HG02840 (cell line): ENCODE data around the gene CASKIN1.

ENCODE experiments used
- ATAC-seq: cut with Tn5 transposase; IDR thresholded peaks from one replicate; pipeline ENCODE4 v1.9.1; 2021; ENCODE audit warnings: mild to moderate bottlenecking, moderate library complexity, moderate number of reproducible peaks; ENCODE audit not compliant: unreplicated experiment, low FRiP score

The CASKIN1 gene

GRCh38 chr16:2179576-2179975 lies 16.8 kb downstream of the CASKIN1 start:
- no peak for ATAC-seq

DNA sequence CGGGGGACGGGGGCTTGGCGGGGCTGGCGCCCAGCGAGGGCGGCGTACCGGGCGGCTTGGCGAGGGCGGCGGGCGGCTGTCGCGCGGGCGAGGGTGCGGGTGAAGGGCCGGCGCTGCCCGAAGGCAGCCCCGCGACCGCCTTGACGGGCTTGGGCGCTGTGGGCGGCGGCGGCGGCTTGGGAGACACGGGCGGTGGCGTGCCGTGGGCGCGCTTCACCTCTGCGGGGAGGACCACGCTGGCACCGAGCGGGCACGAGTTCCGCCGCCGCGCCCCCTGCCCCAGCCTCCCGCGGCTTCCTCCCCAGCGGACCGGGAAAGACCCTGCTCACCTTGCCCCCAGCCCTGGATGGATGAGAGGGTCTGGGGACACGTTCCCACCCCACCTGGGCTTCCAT lies 17.3 kb downstream of the CASKIN1 start:
- no peak for ATAC-seq

DNA sequence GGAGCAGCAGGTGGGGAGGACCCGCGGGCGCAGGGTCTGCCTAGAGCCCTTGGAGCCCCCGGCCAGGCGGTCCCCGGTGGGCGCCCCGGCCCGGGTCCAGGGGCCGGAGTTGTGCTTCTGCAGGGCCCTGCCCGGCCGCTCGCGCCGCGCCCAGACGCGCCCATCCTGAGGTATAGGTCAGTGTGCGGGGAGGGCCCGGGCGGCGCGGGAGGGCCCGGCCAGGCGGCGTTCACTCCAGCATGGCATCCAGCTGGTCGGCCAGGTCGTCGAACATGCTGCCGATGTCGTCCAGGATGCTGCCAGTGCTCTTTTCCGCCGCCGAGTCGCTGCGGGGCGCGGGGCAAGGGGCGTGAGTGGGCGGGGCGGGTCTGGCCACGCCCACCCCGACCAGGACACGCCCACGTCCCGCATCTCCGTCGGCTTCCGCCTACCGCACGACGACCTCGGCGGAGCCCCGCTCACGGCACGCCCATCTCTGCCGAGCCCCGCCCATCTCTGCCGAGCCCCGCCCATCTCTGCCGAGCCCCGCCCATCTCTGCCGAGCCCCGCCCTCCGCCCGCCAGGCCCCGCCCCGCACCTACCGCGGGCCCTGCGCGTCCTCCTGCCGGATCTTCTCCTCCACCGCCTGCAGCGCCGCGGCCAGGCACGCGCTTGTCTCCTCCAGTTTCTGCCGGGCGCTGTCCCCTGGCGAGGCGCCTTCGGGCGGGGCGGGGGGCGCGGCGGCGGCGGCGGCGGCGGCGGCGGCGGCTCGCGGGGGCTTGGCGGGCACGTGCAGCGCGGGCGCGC lies 17.9 kb downstream of the CASKIN1 start:
- ATAC-seq, result no peak

DNA sequence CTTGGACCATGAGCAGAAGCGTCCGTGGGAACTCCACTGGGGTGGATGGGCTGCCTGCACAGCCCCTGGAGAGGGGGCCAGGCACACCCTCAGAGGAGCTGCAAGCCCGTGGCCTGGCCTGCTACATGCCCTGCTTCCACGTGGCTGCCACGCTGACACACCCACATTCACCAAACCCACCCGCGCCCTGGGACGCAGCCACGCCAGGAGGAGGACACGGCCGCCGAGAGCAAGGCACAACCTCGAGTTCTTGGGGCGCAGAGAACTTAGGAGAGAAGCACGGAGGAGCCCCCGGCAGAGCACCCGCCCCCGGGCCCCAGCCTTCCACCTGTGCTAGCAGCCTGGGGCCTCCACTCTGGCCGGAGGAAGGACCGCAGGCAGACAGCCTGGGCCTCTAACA lies 18.8 kb downstream of the CASKIN1 start:
- no peak for ATAC-seq

DNA sequence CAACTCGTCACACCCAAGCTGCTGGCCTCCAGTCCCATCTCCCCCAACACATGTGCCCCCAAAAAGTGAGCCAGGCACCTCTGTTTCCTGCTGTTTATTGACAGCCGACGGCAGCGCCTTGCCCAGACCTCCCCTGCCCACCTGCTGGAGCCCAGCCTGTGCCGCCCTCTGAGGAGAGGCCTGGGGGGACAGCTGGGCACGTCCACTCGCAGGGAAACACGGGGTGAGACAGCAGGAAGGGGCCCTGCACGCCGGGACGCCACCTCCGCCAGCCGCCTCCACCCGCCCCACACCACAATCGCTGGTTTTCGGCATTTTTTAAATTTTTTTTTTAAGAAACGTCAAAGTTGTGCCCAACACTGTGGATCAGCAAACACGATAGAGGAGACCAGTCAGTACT lies 19.3 kb downstream of the CASKIN1 start:
- no peak for ATAC-seq

GRCh38 chr16:2176047-2176446 lies 20.4 kb downstream of the CASKIN1 start:
- no peak for ATAC-seq

- ATAC-seq, result no peak
Measured at GRCh38 chr16:2175454-2175853, 21.0 kb downstream of the CASKIN1 start.

DNA sequence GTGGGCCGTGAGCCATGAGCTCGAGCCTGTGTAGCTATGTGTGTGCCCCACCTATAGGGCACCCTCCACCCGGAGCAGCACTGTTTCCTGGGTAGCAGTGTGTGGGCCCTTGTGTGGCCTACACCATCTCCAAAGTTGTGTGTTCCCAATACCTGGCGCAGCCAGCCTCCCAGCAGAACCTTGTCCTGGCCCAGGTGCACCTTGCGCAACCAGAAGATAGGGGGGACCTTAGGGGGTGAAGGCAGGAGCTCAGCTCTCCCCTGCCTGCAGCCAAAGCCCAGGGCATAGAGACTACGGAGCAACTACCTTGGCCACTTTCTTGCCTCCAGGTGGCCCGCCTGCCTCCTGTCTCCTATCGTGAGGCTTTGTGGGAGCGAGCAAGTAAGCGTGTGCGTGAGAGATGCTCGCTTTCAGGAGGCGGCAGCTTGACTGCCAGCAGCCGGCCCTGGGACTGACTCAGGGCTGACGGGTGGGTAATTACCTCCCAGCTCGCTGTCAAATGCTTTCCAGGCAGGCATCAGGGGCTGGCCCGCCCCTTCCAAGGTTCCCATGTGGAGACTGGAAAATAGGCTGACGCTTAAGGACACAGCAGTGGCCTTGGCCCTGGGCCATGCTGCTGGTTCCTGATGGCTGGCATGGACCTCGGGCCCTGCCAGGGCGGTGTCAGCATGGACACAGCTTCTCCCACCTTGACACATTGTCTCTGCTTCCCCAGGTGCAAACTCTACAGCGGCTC lies 21.8 kb downstream of the CASKIN1 start:
- ATAC-seq, result no peak

DNA sequence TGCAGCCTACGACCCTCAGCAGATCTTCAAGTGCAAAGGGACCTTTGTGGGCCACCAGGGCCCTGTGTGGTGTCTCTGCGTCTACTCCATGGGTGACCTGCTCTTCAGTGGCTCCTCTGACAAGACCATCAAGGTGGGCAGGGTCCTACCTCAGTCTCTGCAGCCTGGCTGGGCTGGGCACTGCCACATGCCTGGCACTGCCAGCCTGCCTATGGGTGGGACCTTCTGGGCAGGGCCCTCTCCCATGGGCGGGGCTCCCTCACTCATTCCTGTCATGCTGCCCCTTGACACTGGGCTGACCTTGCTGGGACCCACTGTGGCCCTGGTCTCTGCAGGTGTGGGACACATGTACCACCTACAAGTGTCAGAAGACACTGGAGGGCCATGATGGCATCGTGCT lies 22.5 kb downstream of the CASKIN1 start:
- no peak for ATAC-seq

DNA sequence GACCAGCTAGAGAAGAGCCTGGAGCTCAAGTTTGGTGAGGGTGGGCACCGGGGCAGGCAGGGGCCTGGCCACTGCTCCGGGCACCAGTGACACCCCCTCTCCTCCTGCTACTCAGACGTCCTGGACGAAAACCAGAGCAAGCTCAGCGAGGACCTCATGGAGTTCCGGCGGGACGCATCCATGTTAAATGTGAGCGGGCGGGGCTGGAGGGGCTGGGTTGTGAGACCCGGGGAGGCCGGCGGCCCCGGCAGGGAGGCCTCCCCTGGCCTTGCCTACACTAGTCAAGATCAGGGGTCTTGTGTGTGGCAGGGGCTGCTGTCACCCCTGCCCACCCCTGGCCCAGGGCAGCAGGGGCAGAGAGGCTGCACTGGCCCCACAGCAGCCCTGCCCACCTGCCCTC lies 23.0 kb downstream of the CASKIN1 start:
- no peak for ATAC-seq

DNA sequence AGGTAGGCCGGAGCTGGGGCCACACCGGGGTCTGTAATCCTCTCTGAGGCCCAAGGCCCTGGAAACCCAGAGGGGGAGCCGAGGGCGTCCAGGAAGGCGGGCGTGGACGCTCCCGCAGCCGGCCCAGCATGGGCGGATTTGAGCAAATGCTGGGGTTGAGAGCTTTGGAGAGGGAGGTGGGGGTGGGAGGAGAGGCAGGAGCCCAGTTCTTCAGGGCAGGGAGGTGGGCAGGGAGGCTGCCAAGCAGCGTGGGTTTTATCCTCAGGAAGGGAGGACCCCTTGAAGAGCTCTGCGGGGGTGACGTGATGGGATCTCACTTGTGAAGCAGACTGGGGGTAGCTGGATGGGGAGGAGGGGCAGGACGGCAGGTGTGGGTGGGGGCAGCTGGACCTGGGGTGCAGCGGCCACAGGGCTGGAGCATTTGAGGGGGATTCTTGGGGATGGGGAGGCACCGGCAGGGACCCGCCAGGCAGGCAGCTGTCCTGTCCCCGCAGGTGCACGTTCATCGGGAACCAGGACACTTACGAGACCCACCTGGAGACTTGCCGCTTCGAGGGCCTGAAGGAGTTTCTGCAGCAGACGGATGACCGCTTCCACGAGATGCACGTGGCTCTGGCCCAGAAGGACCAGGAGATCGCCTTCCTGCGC lies 23.6 kb downstream of the CASKIN1 start:
- ATAC-seq, result no peak

- ATAC-seq, result no peak
Measured at GRCh38 chr16:2171601-2172178, 24.7 kb downstream of the CASKIN1 start.

DNA sequence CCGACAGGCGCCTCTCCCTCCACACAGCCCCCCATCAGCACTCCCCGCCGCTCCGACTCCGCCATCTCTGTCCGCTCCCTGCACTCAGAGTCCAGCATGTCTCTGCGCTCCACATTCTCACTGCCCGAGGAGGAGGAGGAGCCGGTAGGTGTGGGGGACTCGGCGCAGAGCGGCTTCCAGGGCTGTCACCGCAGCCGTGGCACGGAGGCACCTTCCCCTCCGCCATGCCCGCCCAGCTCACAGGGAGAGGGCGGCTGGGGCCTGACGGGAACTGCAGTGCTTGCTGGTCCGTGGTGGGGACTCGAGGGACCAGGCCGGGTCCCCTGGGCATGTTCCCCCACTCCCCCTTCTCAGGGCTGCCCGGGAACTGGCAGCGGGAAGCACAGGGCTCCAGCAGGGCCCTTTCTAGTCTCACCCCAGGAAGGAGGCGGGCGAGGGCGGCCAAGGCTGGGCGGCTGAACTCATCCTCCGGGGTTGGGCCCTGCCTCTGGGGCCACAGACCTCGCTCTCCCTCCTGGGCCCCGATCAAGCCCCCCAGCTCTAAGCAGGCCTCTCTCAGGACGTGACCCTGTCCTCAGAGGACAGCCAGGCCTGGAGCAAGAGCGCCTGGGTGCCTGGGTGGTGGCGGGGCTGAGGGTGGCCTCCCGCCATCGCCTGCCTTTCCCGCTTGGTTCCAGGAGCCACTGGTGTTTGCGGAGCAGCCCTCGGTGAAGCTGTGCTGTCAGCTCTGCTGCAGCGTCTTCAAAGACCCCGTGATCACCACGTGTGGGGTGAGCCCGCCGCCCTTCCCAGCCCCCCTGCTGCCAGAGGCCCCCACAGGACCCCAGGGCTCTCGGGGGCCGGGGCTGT lies 25.6 kb downstream of the CASKIN1 start:
- ATAC-seq, result no peak

GRCh38 chr16:2170080-2170479 lies 26.3 kb downstream of the CASKIN1 start:
- ATAC-seq, result no peak

DNA sequence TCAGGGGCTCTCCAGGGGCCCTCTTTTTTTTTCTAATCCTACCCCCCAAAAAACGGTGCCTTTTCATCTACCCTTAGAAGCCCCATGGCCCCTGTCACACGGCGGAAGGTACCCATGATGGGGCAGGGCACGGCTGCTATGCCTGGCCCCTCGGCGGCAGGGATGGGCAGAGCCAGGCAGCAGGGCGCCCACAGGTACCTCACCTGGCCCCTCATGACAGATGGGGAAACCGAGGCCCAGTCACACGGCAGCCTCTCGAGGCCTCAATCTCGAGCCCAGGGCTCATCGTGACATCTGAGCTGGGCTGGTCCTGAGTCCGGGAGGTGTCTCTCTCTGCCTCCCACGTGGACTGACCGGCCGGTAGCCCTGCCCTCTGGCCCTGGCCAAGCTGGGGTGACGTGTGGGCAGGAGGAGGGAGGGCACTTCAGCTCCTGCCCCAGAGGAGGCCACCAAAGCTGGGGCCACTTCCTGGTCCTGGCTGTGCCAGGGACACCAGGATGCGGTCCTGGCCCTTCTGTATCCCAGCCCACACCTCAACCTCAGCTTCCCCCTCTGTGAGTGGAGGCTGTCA lies 29.3 kb downstream of the CASKIN1 start:
- no peak for ATAC-seq

GRCh38 chr16:2166263-2167067 lies 29.9 kb downstream of the CASKIN1 start:
- ATAC-seq, result no peak

- ATAC-seq, result no peak
Measured at GRCh38 chr16:2165861-2166260, 30.5 kb downstream of the CASKIN1 start.

- no peak for ATAC-seq
Measured at GRCh38 chr16:2163211-2163881, 33.1 kb downstream of the CASKIN1 start.
